ENCODE results near the gene TXNRD1.

DNA sequence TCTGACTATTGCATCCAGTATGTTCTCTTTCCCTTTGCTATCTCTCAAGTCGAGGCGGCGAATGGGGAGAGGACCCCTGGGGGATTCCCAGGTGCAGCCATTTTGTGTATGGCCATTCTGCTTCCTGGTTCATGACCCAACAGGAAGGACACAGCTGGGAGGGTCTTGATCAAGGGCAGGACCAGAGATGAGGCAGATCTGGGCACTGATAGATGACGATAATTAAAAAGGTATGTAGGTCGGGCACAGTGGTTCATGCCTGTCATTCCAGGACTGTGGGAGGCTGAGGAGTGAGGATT lies 161.9 kb downstream of the TXNRD1 start:
- TF ChIP-seq CTCF (IDR thresholded peaks at IDR 0.05) (no peak), POLR2A (IDR thresholded peaks at IDR 0.05) (no peak)

Measured in thyroid gland (tissue), 4 donors.